ENCODE measurements around the gene IRAK2. TPM values are rescaled to one million over a fixed set of nuclear protein-coding genes. Genes with fewer than 3 reads are reported as not detected.

IRAK2 gene
- total RNA-seq, 1 donor from 2014 or later = 1.6 TPM

GRCh38 chr3:10137178-10137577, 27.5 kb upstream of the IRAK2 start:
- Histone ChIP-seq H3K4me3 (ENCODE audit: low read length in 3 of 3) (no peak overlapping the region), H3K27me3 (ENCODE audit: control insufficient read depth in 3 of 3, insufficient read depth in 3 of 3, low read length in 3 of 3) (no peaks in the 10 kb centered on the region), H3K27ac (ENCODE audit: low read depth, low read length) (no peak overlapping the region), H3K4me1 (ENCODE audit: control insufficient read depth in 3 of 3, insufficient read depth in 3 of 3, low read length in 3 of 3) (peaks cover 0 to 4% (median 0%) of the 10 kb centered on the region in 3 donors), H3K9ac (ENCODE audit: low read depth in 1 of 3, low read length in 3 of 3) (no peak overlapping the region), H3K9me3 (ENCODE audit: control insufficient read depth in 3 of 3, low read length in 3 of 3) (no peaks in the 10 kb centered on the region), H3K36me3 (ENCODE audit: control insufficient read depth in 3 of 3, insufficient read depth in 3 of 3, low read length in 3 of 3) (no peaks in the 10 kb centered on the region)

GRCh38 chr3:10140996-10141546, 23.6 kb upstream of the IRAK2 start:
- H3K36me3 ChIP-seq (ENCODE audit: control insufficient read depth in 3 of 3, insufficient read depth in 3 of 3, low read length in 3 of 3) = no peaks in the 10 kb centered on the region
- peak overlapping the region in 2 of 3 donors; percentile 84 to 85 for H3K9ac ChIP-seq (ENCODE audit: low read depth in 1 of 3, low read length in 3 of 3)
- H3K27me3 ChIP-seq (ENCODE audit: control insufficient read depth in 3 of 3, insufficient read depth in 3 of 3, low read length in 3 of 3) = no peaks in the 10 kb centered on the region
- no peaks in the 10 kb centered on the region for H3K9me3 ChIP-seq (ENCODE audit: control insufficient read depth in 3 of 3, low read length in 3 of 3)
- H3K4me1 ChIP-seq (ENCODE audit: control insufficient read depth in 3 of 3, insufficient read depth in 3 of 3, low read length in 3 of 3) = peaks cover 14 to 20% (median 17%) of the 10 kb centered on the region in 3 donors
- peak overlapping the region; percentile 80 for H3K27ac ChIP-seq (ENCODE audit: low read depth, low read length)
- H3K4me3 ChIP-seq (ENCODE audit: low read length in 3 of 3) = peak overlapping the region; percentile 78 to 94 (median 82)

GRCh38 chr3:10142707-10143560, 21.8 kb upstream of the IRAK2 start:
- H3K27ac ChIP-seq (ENCODE audit: low read depth, low read length) = no peak overlapping the region
- no peaks in the 10 kb centered on the region for H3K9me3 ChIP-seq (ENCODE audit: control insufficient read depth in 3 of 3, low read length in 3 of 3)
- peak overlapping the region; percentile 68 to 82 (median 72) for H3K4me3 ChIP-seq (ENCODE audit: low read length in 3 of 3)
- H3K27me3 ChIP-seq (ENCODE audit: control insufficient read depth in 3 of 3, insufficient read depth in 3 of 3, low read length in 3 of 3) = no peaks in the 10 kb centered on the region
- peaks cover 0 to 4% (median 4%) of the 10 kb centered on the region in 3 donors for H3K36me3 ChIP-seq (ENCODE audit: control insufficient read depth in 3 of 3, insufficient read depth in 3 of 3, low read length in 3 of 3)
- peaks cover 14 to 20% (median 17%) of the 10 kb centered on the region in 3 donors for H3K4me1 ChIP-seq (ENCODE audit: control insufficient read depth in 3 of 3, insufficient read depth in 3 of 3, low read length in 3 of 3)
- H3K9ac ChIP-seq (ENCODE audit: low read depth in 1 of 3, low read length in 3 of 3) = peak overlapping the region; percentile 7 to 85 (median 10)

GRCh38 chr3:10145685-10146084, 19.0 kb upstream of the IRAK2 start:
- Histone ChIP-seq H3K4me3 (ENCODE audit: low read length in 3 of 3) (no peak overlapping the region), H3K4me1 (ENCODE audit: control insufficient read depth in 3 of 3, insufficient read depth in 3 of 3, low read length in 3 of 3) (peaks cover 14 to 20% (median 17%) of the 10 kb centered on the region in 3 donors), H3K27me3 (ENCODE audit: control insufficient read depth in 3 of 3, insufficient read depth in 3 of 3, low read length in 3 of 3) (no peaks in the 10 kb centered on the region), H3K27ac (ENCODE audit: low read depth, low read length) (no peak overlapping the region), H3K9ac (ENCODE audit: low read depth in 1 of 3, low read length in 3 of 3) (no peak overlapping the region), H3K9me3 (ENCODE audit: control insufficient read depth in 3 of 3, low read length in 3 of 3) (no peaks in the 10 kb centered on the region), H3K36me3 (ENCODE audit: control insufficient read depth in 3 of 3, insufficient read depth in 3 of 3, low read length in 3 of 3) (peaks cover 13 to 23% (median 22%) of the 10 kb centered on the region in 3 donors)

GRCh38 chr3:10149226-10149625, 15.5 kb upstream of the IRAK2 start:
- no peaks in the 10 kb centered on the region for H3K9me3 ChIP-seq (ENCODE audit: control insufficient read depth in 3 of 3, low read length in 3 of 3)
- no peak overlapping the region for H3K27ac ChIP-seq (ENCODE audit: low read depth, low read length)
- H3K4me1 ChIP-seq (ENCODE audit: control insufficient read depth in 3 of 3, insufficient read depth in 3 of 3, low read length in 3 of 3) = peaks cover 0 to 2% (median 1%) of the 10 kb centered on the region in 3 donors
- H3K4me3 ChIP-seq (ENCODE audit: low read length in 3 of 3) = no peak overlapping the region
- no peaks in the 10 kb centered on the region for H3K27me3 ChIP-seq (ENCODE audit: control insufficient read depth in 3 of 3, insufficient read depth in 3 of 3, low read length in 3 of 3)
- H3K9ac ChIP-seq (ENCODE audit: low read depth in 1 of 3, low read length in 3 of 3) = no peak overlapping the region
- H3K36me3 ChIP-seq (ENCODE audit: control insufficient read depth in 3 of 3, insufficient read depth in 3 of 3, low read length in 3 of 3) = peaks cover 18 to 37% (median 32%) of the 10 kb centered on the region in 3 donors

- no peaks in the 10 kb centered on the region for H3K9me3 ChIP-seq (ENCODE audit: control insufficient read depth in 3 of 3, low read length in 3 of 3)
- H3K9ac ChIP-seq (ENCODE audit: low read depth in 1 of 3, low read length in 3 of 3) = no peak overlapping the region
- no peak overlapping the region for H3K27ac ChIP-seq (ENCODE audit: low read depth, low read length)
- H3K4me1 ChIP-seq (ENCODE audit: control insufficient read depth in 3 of 3, insufficient read depth in 3 of 3, low read length in 3 of 3) = no peaks in the 10 kb centered on the region
- no peak overlapping the region for H3K4me3 ChIP-seq (ENCODE audit: low read length in 3 of 3)
- no peaks in the 10 kb centered on the region for H3K27me3 ChIP-seq (ENCODE audit: control insufficient read depth in 3 of 3, insufficient read depth in 3 of 3, low read length in 3 of 3)
- H3K36me3 ChIP-seq (ENCODE audit: control insufficient read depth in 3 of 3, insufficient read depth in 3 of 3, low read length in 3 of 3) = peaks cover 18 to 37% (median 35%) of the 10 kb centered on the region in 3 donors
These were observed 13.7 kb upstream of the IRAK2 start for GRCh38 chr3:10150987-10151386.

- Histone ChIP-seq H3K36me3 (ENCODE audit: control insufficient read depth in 3 of 3, insufficient read depth in 3 of 3, low read length in 3 of 3) (peaks cover 13 to 26% (median 24%) of the 10 kb centered on the region in 3 donors), H3K4me1 (ENCODE audit: control insufficient read depth in 3 of 3, insufficient read depth in 3 of 3, low read length in 3 of 3) (no peaks in the 10 kb centered on the region), H3K27me3 (ENCODE audit: control insufficient read depth in 3 of 3, insufficient read depth in 3 of 3, low read length in 3 of 3) (no peaks in the 10 kb centered on the region), H3K9me3 (ENCODE audit: control insufficient read depth in 3 of 3, low read length in 3 of 3) (no peaks in the 10 kb centered on the region), H3K27ac (ENCODE audit: low read depth, low read length) (no peak overlapping the region), H3K9ac (ENCODE audit: low read depth in 1 of 3, low read length in 3 of 3) (no peak overlapping the region), H3K4me3 (ENCODE audit: low read length in 3 of 3) (no peak overlapping the region)
These were observed 10.2 kb upstream of the IRAK2 start for GRCh38 chr3:10154335-10155122.

- H3K9me3 ChIP-seq (ENCODE audit: control insufficient read depth in 3 of 3, low read length in 3 of 3) = no peaks in the 10 kb centered on the region
- H3K27me3 ChIP-seq (ENCODE audit: control insufficient read depth in 3 of 3, insufficient read depth in 3 of 3, low read length in 3 of 3) = no peaks in the 10 kb centered on the region
- H3K4me1 ChIP-seq (ENCODE audit: control insufficient read depth in 3 of 3, insufficient read depth in 3 of 3, low read length in 3 of 3) = no peaks in the 10 kb centered on the region
- H3K36me3 ChIP-seq (ENCODE audit: control insufficient read depth in 3 of 3, insufficient read depth in 3 of 3, low read length in 3 of 3) = peaks cover 7 to 20% (median 18%) of the 10 kb centered on the region in 3 donors
- no peak overlapping the region for H3K4me3 ChIP-seq (ENCODE audit: low read length in 3 of 3)
- no peak overlapping the region for H3K27ac ChIP-seq (ENCODE audit: low read depth, low read length)
- H3K9ac ChIP-seq (ENCODE audit: low read depth in 1 of 3, low read length in 3 of 3) = no peak overlapping the region
These were observed 9.6 kb upstream of the IRAK2 start for GRCh38 chr3:10155123-10155472.

GRCh38 chr3:10155658-10156057, 9.1 kb upstream of the IRAK2 start:
- peaks cover 4 to 15% (median 12%) of the 10 kb centered on the region in 3 donors for H3K36me3 ChIP-seq (ENCODE audit: control insufficient read depth in 3 of 3, insufficient read depth in 3 of 3, low read length in 3 of 3)
- no peaks in the 10 kb centered on the region for H3K27me3 ChIP-seq (ENCODE audit: control insufficient read depth in 3 of 3, insufficient read depth in 3 of 3, low read length in 3 of 3)
- no peaks in the 10 kb centered on the region for H3K4me1 ChIP-seq (ENCODE audit: control insufficient read depth in 3 of 3, insufficient read depth in 3 of 3, low read length in 3 of 3)
- no peak overlapping the region for H3K4me3 ChIP-seq (ENCODE audit: low read length in 3 of 3)
- H3K9me3 ChIP-seq (ENCODE audit: control insufficient read depth in 3 of 3, low read length in 3 of 3) = no peaks in the 10 kb centered on the region
- no peak overlapping the region for H3K9ac ChIP-seq (ENCODE audit: low read depth in 1 of 3, low read length in 3 of 3)
- H3K27ac ChIP-seq (ENCODE audit: low read depth, low read length) = no peak overlapping the region

All from skeletal muscle tissue (tissue), 4 donors.